ENCODE measurements around the gene IL17RE. TPM values are rescaled to one million over a fixed set of nuclear protein-coding genes. Genes with fewer than 3 reads are reported as not detected.
A peak's percentile ranks its signal among the peaks of the same experiment; 100 is the strongest.

The IL17RE gene
- polyA plus RNA-seq, 3 donors, result 0.27 TPM; not detected in 2

- Mint-ChIP-seq H3K27ac (peak within 1 kb of the TSS in 6 of 7 donors; percentile 48 to 77 (median 64)), H3K36me3 (no peaks in the 10 kb centered on the region), H3K4me1 (peaks cover 40% of the 10 kb centered on the region), H3K9me3 (no peaks in the 10 kb centered on the region), H3K4me3 (peak within 1 kb of the TSS; percentile 83 to 91), H3K27me3 (ENCODE audit: low read depth in 3 of 3) (peaks cover 0 to 3% (median 0%) of the 10 kb centered on the region in 3 donors)
- H3K4me2 ChIP-seq (replicated peaks; ENCODE audit: extremely low read depth, low read length, poor library complexity, severe bottlenecking), result peak within 1 kb of the TSS; percentile 92
- H3K4me3 ChIP-seq (replicated peaks in 1 of 3; ENCODE audit: low read depth in 2 of 3, low read length in 3 of 3), result peak within 1 kb of the TSS; percentile 53 to 78 (median 59)
- peak; percentile 9 to 52 (median 28) for DNase-seq
- intact Hi-C loops (cut with micrococcal nuclease), result no loop called here
- 29% methylated on average over 10 of the region's 19 CpGs for WGBS (ENCODE audit: insufficient coverage)
- no peaks in the 10 kb centered on the region for H3K9me3 ChIP-seq (replicated peaks in 1 of 2; ENCODE audit: control insufficient read depth in 1 of 2, insufficient read depth in 1 of 2, low read length in 2 of 2)
- TF ChIP-seq, protein P1, sequence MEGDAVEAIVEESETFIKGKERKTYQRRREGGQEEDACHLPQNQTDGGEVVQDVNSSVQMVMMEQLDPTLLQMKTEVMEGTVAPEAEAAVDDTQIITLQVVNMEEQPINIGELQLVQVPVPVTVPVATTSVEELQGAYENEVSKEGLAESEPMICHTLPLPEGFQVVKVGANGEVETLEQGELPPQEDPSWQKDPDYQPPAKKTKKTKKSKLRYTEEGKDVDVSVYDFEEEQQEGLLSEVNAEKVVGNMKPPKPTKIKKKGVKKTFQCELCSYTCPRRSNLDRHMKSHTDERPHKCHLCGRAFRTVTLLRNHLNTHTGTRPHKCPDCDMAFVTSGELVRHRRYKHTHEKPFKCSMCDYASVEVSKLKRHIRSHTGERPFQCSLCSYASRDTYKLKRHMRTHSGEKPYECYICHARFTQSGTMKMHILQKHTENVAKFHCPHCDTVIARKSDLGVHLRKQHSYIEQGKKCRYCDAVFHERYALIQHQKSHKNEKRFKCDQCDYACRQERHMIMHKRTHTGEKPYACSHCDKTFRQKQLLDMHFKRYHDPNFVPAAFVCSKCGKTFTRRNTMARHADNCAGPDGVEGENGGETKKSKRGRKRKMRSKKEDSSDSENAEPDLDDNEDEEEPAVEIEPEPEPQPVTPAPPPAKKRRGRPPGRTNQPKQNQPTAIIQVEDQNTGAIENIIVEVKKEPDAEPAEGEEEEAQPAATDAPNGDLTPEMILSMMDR (IDR thresholded peaks at IDR 0.05), result no peak
- no peaks in the 10 kb centered on the region for H3K36me3 ChIP-seq (replicated peaks in 1 of 2; ENCODE audit: control insufficient read depth in 1 of 2, insufficient read depth in 2 of 2, low read length in 2 of 2)
- H3K79me2 ChIP-seq (ENCODE audit: insufficient read depth, low read length), result no peaks in the 10 kb centered on the region
- H3K27me3 ChIP-seq (ENCODE audit: control insufficient read depth in 2 of 2, insufficient read depth in 2 of 2, low read length in 2 of 2), result no peaks in the 10 kb centered on the region
- H4K20me1 ChIP-seq (ENCODE audit: insufficient read depth, low read length), result no peaks in the 10 kb centered on the region
- H2AFZ ChIP-seq (ENCODE audit: insufficient read depth, low read depth, low read length, poor library complexity, severe bottlenecking), result peak within 1 kb of the TSS; percentile 90
- H3K9ac ChIP-seq (ENCODE audit: insufficient read depth, low read length, poor library complexity, severe bottlenecking), result peak within 1 kb of the TSS; percentile 60
- peaks cover 32 to 44% of the 10 kb centered on the region in 2 donors for H3K4me1 ChIP-seq (ENCODE audit: control insufficient read depth in 1 of 2, insufficient read depth in 2 of 2, low read length in 2 of 2)
- peak within 1 kb of the TSS; percentile 33 to 64 for H3K27ac ChIP-seq (ENCODE audit: low read depth in 1 of 2, low read length in 2 of 2)
Measured at GRCh38 chr3:9916734-9917680, 14.4 kb downstream of the IL17RE start, which contains the start of gene IL17RC. Gene IL17RC, plus strand, starts transcription at chr3:9917098. Its CDS starts 218 bp downstream, at chr3:9917316.

DNA sequence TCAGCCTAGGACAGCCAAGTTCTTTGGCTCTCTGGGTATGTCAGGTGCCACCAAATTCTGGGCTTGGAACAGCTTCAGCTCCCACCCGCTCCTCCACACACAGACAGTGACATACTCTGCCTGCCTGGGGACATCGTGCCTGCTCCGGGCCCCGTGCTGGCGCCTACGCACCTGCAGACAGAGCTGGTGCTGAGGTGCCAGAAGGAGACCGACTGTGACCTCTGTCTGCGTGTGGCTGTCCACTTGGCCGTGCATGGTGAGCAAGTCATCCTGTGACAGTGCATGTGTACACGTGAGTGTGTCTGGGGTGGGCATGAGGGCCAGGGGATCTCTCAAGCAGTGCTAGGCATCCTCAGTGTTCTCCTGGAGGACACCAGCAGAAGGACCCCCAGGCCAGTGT, 15.2 kb downstream of the IL17RE start:
- H3K4me2 ChIP-seq (replicated peaks; ENCODE audit: extremely low read depth, low read length, poor library complexity, severe bottlenecking), result peak overlapping the region; percentile 92
- peak overlapping the region in 1 of 7 donors; percentile 28 for H3K27ac Mint-ChIP-seq
- peaks cover 0 to 3% (median 0%) of the 10 kb centered on the region in 3 donors for H3K27me3 Mint-ChIP-seq (ENCODE audit: low read depth in 3 of 3)
- H3K9me3 Mint-ChIP-seq, result no peaks in the 10 kb centered on the region
- H3K4me1 ChIP-seq (ENCODE audit: control insufficient read depth in 1 of 2, insufficient read depth in 2 of 2, low read length in 2 of 2), result peaks cover 25 to 36% of the 10 kb centered on the region in 2 donors
- H3K27me3 ChIP-seq (ENCODE audit: control insufficient read depth in 2 of 2, insufficient read depth in 2 of 2, low read length in 2 of 2), result no peaks in the 10 kb centered on the region
- H3K4me3 Mint-ChIP-seq, result peak overlapping the region in 1 of 2 donors; percentile 83
- H3K9me3 ChIP-seq (replicated peaks in 1 of 2; ENCODE audit: control insufficient read depth in 1 of 2, insufficient read depth in 1 of 2, low read length in 2 of 2), result no peaks in the 10 kb centered on the region
- no peaks in the 10 kb centered on the region for H3K36me3 Mint-ChIP-seq
- intact Hi-C loops (cut with micrococcal nuclease), result no loop called here
- no peaks in the 10 kb centered on the region for H3K79me2 ChIP-seq (ENCODE audit: insufficient read depth, low read length)
- H3K9ac ChIP-seq (ENCODE audit: insufficient read depth, low read length, poor library complexity, severe bottlenecking), result no peak overlapping the region
- no peak overlapping the region for H3K4me3 ChIP-seq (replicated peaks in 1 of 3; ENCODE audit: low read depth in 2 of 3, low read length in 3 of 3)
- H3K36me3 ChIP-seq (replicated peaks in 1 of 2; ENCODE audit: control insufficient read depth in 1 of 2, insufficient read depth in 2 of 2, low read length in 2 of 2), result no peaks in the 10 kb centered on the region
- H3K4me1 Mint-ChIP-seq, result peaks cover 32% of the 10 kb centered on the region
- WGBS (ENCODE audit: insufficient coverage), result 96% methylated on average over 9 of the region's 10 CpGs
- TF ChIP-seq, protein P1 (IDR thresholded peaks at IDR 0.05), result no peak
- no peak overlapping the region for H2AFZ ChIP-seq (ENCODE audit: insufficient read depth, low read depth, low read length, poor library complexity, severe bottlenecking)
- DNase-seq, result no peak
- no peaks in the 10 kb centered on the region for H4K20me1 ChIP-seq (ENCODE audit: insufficient read depth, low read length)
- H3K27ac ChIP-seq (ENCODE audit: low read depth in 1 of 2, low read length in 2 of 2), result peak overlapping the region in 1 of 2 donors; percentile 61
